GM12878 (cell line): ENCODE data around the gene MAS1L.

Source experiments
- EGR1 ChIP-seq, 2 experiments: IDR thresholded peaks; 1 replicate in 1 of 2; 2 replicates in 1 of 2; pipeline ENCODE4 v1.6.1; 2011 to 2012; ENCODE audit warnings: low read depth in 2 of 2, low read length in 2 of 2, borderline replicate concordance in 1 of 2, mild to moderate bottlenecking in 1 of 2, moderate library complexity in 1 of 2
- GATAD2B ChIP-seq: fragments of 450-650 bp; conservative IDR thresholded peaks from 2 replicates; pipeline ENCODE4 v1.6.1; 2017; ENCODE audit warnings: low read depth, mild to moderate bottlenecking, moderate library complexity
- NFIC ChIP-seq: IDR thresholded peaks from 2 replicates; pipeline ENCODE4 v1.6.1; 2012; ENCODE audit warnings: low read depth, mild to moderate bottlenecking, inconsistent platforms, low read length, moderate library complexity
- YBX1 ChIP-seq: fragments of 450-650 bp; IDR thresholded peaks from 2 replicates; pipeline ENCODE4 v1.6.1; 2016; ENCODE audit warnings: antibody characterized with exemption
- TF ChIP-seq, protein P1 (sequence below), 3 experiments: IDR thresholded peaks in 2 of 3; conservative IDR thresholded peaks in 1 of 3; 2 replicates each; pipeline ENCODE4 v1.5.1; 2011; ENCODE audit warnings: low read depth in 3 of 3, low read length in 3 of 3, mild to moderate bottlenecking in 3 of 3, control low read depth in 2 of 3, moderate library complexity in 2 of 3, inconsistent platforms in 1 of 3, mixed read lengths in 1 of 3; ENCODE audit not compliant: control insufficient read depth in 2 of 3, insufficient read depth in 1 of 3; ENCODE audit errors: extremely low read depth in 1 of 3

DNA sequence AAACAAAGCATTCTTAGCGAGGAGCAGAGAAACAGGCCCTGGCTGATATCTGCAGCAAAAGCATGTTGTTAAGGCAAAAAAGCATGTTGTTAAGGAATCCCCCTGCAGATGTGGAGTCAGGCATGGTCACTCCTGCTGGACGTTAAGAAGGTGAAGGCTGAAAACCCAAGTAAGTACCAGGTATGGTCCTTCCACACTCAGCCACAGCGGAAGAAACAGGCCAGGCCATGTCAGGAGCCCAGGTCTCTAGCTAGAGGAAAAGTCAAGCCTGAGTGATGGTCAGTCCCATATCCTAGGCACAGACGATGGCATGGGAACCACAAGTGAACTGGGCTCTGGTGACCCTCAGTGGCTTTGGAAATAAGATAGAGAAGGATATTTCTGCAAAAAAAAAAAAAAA, 32.5 kb upstream of the MAS1L start:
- no peak for TF ChIP-seq GATAD2B
- TF ChIP-seq, protein P1, sequence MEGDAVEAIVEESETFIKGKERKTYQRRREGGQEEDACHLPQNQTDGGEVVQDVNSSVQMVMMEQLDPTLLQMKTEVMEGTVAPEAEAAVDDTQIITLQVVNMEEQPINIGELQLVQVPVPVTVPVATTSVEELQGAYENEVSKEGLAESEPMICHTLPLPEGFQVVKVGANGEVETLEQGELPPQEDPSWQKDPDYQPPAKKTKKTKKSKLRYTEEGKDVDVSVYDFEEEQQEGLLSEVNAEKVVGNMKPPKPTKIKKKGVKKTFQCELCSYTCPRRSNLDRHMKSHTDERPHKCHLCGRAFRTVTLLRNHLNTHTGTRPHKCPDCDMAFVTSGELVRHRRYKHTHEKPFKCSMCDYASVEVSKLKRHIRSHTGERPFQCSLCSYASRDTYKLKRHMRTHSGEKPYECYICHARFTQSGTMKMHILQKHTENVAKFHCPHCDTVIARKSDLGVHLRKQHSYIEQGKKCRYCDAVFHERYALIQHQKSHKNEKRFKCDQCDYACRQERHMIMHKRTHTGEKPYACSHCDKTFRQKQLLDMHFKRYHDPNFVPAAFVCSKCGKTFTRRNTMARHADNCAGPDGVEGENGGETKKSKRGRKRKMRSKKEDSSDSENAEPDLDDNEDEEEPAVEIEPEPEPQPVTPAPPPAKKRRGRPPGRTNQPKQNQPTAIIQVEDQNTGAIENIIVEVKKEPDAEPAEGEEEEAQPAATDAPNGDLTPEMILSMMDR (IDR thresholded peaks at IDR 0.05 in 2 of 3, conservative IDR thresholded peaks at IDR 0.05 in 1 of 3; ENCODE audit: control insufficient read depth in 2 of 3, extremely low read depth in 1 of 3, insufficient read depth in 1 of 3, low read depth in 3 of 3, low read length in 3 of 3) = no peak
- no peak for TF ChIP-seq YBX1
- no peak for TF ChIP-seq NFIC
- no peak for TF ChIP-seq EGR1 (IDR thresholded peaks at IDR 0.05; ENCODE audit: borderline replicate concordance in 1 of 2, low read depth in 2 of 2, low read length in 2 of 2)
